Ovary (tissue), 3 donors: ENCODE results near the gene GDA.

Experiments used
- POLR2A ChIP-seq: fragments of 450-650 bp; IDR thresholded peaks from one replicate; pipeline ENCODE4 v1.6.1; 2017; ENCODE audit warnings: antibody characterized with exemption, mild to moderate bottlenecking, moderate library complexity
- TF ChIP-seq, protein P1 (sequence below), 3 donors: fragments of 450-650 bp in 2 of 3; fragments of 200-600 bp in 1 of 3; IDR thresholded peaks; one replicate each; pipeline versions ENCODE4 v1.5.1 to v1.8.0; 2016 to 2022; ENCODE audit warnings: antibody characterized with exemption in 3 of 3, mild to moderate bottlenecking in 1 of 3
- donor health status: DM: no; HTN: no; CAD: no.

DNA sequence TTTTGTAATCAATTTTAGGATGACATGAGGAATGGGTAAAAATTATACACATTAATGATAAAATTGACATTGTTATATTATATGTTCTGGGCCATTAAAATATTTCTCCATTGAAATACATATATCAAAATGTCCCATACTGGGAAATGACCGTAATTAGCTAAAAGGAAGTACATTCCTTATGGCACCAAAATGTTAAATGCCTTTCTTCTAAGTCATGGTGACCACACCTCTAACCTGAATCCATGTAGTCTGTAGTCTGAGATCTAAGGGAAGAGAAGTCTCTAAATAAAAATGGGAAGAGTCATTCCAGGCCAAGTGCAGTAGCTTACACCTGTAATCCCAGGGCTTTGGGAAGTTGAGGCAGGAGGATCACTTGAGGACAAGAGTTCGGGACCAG lies 10.0 kb upstream of the GDA start:
- no peak for TF ChIP-seq POLR2A
- TF ChIP-seq, protein P1, sequence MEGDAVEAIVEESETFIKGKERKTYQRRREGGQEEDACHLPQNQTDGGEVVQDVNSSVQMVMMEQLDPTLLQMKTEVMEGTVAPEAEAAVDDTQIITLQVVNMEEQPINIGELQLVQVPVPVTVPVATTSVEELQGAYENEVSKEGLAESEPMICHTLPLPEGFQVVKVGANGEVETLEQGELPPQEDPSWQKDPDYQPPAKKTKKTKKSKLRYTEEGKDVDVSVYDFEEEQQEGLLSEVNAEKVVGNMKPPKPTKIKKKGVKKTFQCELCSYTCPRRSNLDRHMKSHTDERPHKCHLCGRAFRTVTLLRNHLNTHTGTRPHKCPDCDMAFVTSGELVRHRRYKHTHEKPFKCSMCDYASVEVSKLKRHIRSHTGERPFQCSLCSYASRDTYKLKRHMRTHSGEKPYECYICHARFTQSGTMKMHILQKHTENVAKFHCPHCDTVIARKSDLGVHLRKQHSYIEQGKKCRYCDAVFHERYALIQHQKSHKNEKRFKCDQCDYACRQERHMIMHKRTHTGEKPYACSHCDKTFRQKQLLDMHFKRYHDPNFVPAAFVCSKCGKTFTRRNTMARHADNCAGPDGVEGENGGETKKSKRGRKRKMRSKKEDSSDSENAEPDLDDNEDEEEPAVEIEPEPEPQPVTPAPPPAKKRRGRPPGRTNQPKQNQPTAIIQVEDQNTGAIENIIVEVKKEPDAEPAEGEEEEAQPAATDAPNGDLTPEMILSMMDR (IDR thresholded peaks at IDR 0.05), result no peak
